Smooth muscle cell (in vitro differentiated cells): ENCODE data around the gene PEX16. TPM values are rescaled to one million over a fixed set of nuclear protein-coding genes. Genes with fewer than 3 reads are reported as not detected.

ENCODE experiments used
- DNase-seq: peaks from one replicate; lab custom pipeline; 2025; ENCODE audit not compliant: unreplicated experiment; lab: John Stamatoyannopoulos, UW
- H2AFZ ChIP-seq: fragments of 200-600 bp; sonication (generic); 2 replicates; pipeline ENCODE4 v1.6.0; 2016; ENCODE audit warnings: antibody characterized with exemption, low read depth, mild to moderate bottlenecking
- H3F3A ChIP-seq: fragments of 200-600 bp; sonication (generic); 2 replicates; pipeline ENCODE4 v1.6.0; 2017; ENCODE audit warnings: antibody characterized with exemption, low read depth
- H3K27ac ChIP-seq: fragments of 200-600 bp; sonication (generic); 2 replicates; pipeline ENCODE4 v1.5.1; 2016; ENCODE audit warnings: low read depth, mild to moderate bottlenecking
- H3K27me3 ChIP-seq: fragments of 200-600 bp; sonication (generic); 2 replicates; pipeline ENCODE4 v1.6.1; 2016; ENCODE audit warnings: low read depth, mild to moderate bottlenecking
- H3K36me3 ChIP-seq: fragments of 200-600 bp; sonication (generic); 2 replicates; pipeline ENCODE4 v1.5.1; 2016; ENCODE audit warnings: low read depth
- H3K4me1 ChIP-seq: fragments of 200-600 bp; sonication (generic); 2 replicates; pipeline ENCODE4 v1.5.1; 2016; ENCODE audit warnings: low read depth
- H3K4me2 ChIP-seq: fragments of 200-600 bp; sonication (generic); 2 replicates; pipeline ENCODE4 v1.6.0; 2016; ENCODE audit warnings: mild to moderate bottlenecking
- H3K4me3 ChIP-seq: fragments of 200-600 bp; sonication (generic); 2 replicates; pipeline ENCODE4 v1.5.1; 2016; ENCODE audit warnings: mild to moderate bottlenecking
- H3K79me2 ChIP-seq: fragments of 200-600 bp; sonication (generic); 2 replicates; pipeline ENCODE4 v1.6.0; 2016; ENCODE audit warnings: low read depth, mild to moderate bottlenecking
- H3K9ac ChIP-seq: fragments of 200-600 bp; sonication (generic); 2 replicates; pipeline ENCODE4 v1.6.0; 2016; ENCODE audit warnings: low read depth
- H3K9me3 ChIP-seq: fragments of 200-600 bp; sonication (generic); replicated peaks from 2 replicates; pipeline ENCODE4 v1.5.1; 2016; ENCODE audit warnings: low read depth
- H4K20me1 ChIP-seq: fragments of 200-600 bp; sonication (generic); 2 replicates; pipeline ENCODE4 v1.6.0; 2016; ENCODE audit warnings: low read depth
- WGBS: methylation state at CpG from one replicate; pipeline ENCODE4 v1.1.7; 2016; ENCODE audit warnings: low lambda C conversion rate; 5-methylcytosine and 5-hydroxymethylcytosine counted together
- polyA plus RNA-seq: library from polyadenylated mRNA; unstranded; fragments of >200 nt; fragmentation: Nextera tagmentation; extraction: Ambion mirVana; gene quantifications from 2 replicates; pipeline ENCODE4 v1.2.1, GENCODE V29; 2016
- total RNA-seq: library from RNA; depleted of rRNA; stranded (reverse); fragments of >200 nt; gene quantifications from 2 replicates; pipeline ENCODE4 v1.2.3, GENCODE V29; 2014
- TF ChIP-seq, protein P1 (sequence below): fragments of 200-600 bp; sonication (generic); IDR thresholded peaks from 2 replicates; pipeline ENCODE4 v1.5.1; 2017; ENCODE audit warnings: borderline replicate concordance, mild to moderate bottlenecking, antibody characterized with exemption; ENCODE audit not compliant: insufficient read depth, poor library complexity, severe bottlenecking

PEX16 gene
- total and polyA plus RNA-seq, 2 experiments from 2014 or later, result 10.5 to 30.2 TPM

DNA sequence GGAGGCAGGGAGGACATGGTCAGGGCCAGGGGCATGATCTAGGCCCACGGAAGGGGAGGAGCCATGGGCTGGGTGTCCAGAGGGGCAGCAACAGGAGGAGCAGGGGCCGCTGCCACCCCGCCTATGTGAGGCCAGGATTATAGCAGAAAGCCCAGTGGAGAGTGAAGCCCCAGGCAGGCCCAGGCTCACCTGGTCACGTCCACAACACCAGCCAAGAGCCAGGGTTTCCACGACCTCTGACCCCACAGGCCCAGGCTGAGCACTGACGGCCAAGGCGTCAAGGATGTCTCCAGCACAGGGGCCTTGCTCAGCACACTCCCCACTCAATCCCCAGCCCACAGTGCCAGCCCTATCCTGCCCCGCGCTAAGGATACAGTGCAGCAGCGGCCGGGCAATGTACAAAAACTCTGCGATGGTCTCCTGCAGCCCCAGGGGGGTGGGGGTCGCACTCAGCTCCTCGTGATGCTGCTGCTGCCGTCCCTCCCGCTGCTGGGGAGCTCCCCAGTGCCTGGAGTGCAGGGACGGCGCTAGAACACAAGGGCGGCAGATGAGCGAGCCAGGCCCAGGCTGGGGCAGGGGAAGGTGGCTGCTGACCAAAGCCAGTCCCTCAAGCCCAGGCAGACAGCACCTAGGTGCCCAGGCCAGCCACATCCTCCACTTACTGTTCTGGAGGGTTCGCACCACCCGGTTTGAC is 3.6 kb downstream of the PEX16 start:
- H2AFZ ChIP-seq, result no peak overlapping the region
- WGBS, result 93% methylated on average over 21 of the region's 22 CpGs
- H3K27me3 ChIP-seq, result no peaks in the 10 kb centered on the region
- no peak for DNase-seq
- no peak overlapping the region for H3K9ac ChIP-seq
- no peak overlapping the region for H3K4me3 ChIP-seq
- TF ChIP-seq, protein P1, sequence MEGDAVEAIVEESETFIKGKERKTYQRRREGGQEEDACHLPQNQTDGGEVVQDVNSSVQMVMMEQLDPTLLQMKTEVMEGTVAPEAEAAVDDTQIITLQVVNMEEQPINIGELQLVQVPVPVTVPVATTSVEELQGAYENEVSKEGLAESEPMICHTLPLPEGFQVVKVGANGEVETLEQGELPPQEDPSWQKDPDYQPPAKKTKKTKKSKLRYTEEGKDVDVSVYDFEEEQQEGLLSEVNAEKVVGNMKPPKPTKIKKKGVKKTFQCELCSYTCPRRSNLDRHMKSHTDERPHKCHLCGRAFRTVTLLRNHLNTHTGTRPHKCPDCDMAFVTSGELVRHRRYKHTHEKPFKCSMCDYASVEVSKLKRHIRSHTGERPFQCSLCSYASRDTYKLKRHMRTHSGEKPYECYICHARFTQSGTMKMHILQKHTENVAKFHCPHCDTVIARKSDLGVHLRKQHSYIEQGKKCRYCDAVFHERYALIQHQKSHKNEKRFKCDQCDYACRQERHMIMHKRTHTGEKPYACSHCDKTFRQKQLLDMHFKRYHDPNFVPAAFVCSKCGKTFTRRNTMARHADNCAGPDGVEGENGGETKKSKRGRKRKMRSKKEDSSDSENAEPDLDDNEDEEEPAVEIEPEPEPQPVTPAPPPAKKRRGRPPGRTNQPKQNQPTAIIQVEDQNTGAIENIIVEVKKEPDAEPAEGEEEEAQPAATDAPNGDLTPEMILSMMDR, result no peak
- H3K9me3 ChIP-seq, result no peaks in the 10 kb centered on the region
- H3K4me1 ChIP-seq, result peaks cover 8% of the 10 kb centered on the region
- H3K4me2 ChIP-seq, result no peak overlapping the region
- H4K20me1 ChIP-seq, result no peaks in the 10 kb centered on the region
- peaks cover 8% of the 10 kb centered on the region for H3K79me2 ChIP-seq
- H3F3A ChIP-seq, result no peaks in the 10 kb centered on the region
- no peak overlapping the region for H3K27ac ChIP-seq
- no peaks in the 10 kb centered on the region for H3K36me3 ChIP-seq

DNA sequence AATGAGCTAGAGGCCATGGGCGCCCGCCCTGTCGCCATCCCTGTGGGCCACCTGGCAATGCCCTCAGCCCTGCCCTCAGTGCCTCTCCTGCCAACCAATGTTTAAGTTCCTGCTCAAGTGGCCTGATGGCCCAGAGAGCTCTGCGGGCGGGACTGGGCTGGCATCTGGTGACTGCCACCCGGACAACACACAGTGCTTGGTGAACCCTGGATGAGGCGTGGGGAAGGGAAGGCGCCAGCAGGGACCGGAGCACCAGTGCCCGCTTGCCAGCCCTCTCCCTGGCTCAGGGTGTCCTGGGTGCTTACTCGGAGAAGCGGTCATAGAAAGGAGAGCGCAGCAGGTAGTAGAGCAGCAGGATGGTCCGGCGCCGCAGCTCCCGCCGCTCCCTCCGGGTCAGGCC is 4.2 kb downstream of the PEX16 start:
- H3K27ac ChIP-seq, result no peak overlapping the region
- H3K4me1 ChIP-seq, result peaks cover 4% of the 10 kb centered on the region
- H4K20me1 ChIP-seq, result no peaks in the 10 kb centered on the region
- H3K4me2 ChIP-seq, result no peak overlapping the region
- peaks cover 8% of the 10 kb centered on the region for H3K79me2 ChIP-seq
- H3K9ac ChIP-seq, result no peak overlapping the region
- DNase-seq, result no peak
- H3K27me3 ChIP-seq, result no peaks in the 10 kb centered on the region
- no peaks in the 10 kb centered on the region for H3K36me3 ChIP-seq
- H3K9me3 ChIP-seq, result no peaks in the 10 kb centered on the region
- H2AFZ ChIP-seq, result no peak overlapping the region
- no peak overlapping the region for H3K4me3 ChIP-seq
- H3F3A ChIP-seq, result no peaks in the 10 kb centered on the region
- TF ChIP-seq, protein P1, result no peak
- 98% methylated on average over 19 of the region's 19 CpGs for WGBS

DNA sequence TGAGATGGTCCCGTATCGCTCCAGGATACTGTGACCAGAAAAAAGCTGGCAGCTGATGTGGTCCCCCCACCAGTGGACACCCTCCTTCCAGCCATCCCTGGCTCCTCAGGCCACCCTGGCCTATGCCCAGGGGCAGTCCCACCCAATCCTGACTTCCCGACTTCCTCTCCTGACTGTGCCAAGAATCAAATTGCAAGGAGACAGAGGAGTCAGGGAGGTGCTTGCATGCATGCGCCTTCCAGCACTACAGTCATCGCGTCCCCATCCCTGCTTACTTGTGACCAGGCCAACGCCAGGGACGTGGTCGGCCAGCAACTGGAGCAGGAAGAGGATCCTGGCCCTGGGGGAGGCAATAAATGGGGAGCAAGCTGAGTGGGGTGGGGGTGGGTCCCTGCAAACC is 7.1 kb downstream of the PEX16 start:
- TF ChIP-seq, protein P1, result no peak
- Histone ChIP-seq H3K4me2 (no peak overlapping the region), H3K27me3 (no peaks in the 10 kb centered on the region), H3K4me3 (no peak overlapping the region), H3K9ac (no peak overlapping the region), H3K4me1 (no peaks in the 10 kb centered on the region), H3K27ac (no peak overlapping the region), H3K9me3 (no peaks in the 10 kb centered on the region), H4K20me1 (no peaks in the 10 kb centered on the region), H3K36me3 (no peaks in the 10 kb centered on the region), H3F3A (no peaks in the 10 kb centered on the region), H2AFZ (no peak overlapping the region), H3K79me2 (no peaks in the 10 kb centered on the region)
- WGBS, result 94% methylated on average over 9 of the region's 9 CpGs
- no peak for DNase-seq
